ENCODE measurements around the gene OBP2A.

DNA sequence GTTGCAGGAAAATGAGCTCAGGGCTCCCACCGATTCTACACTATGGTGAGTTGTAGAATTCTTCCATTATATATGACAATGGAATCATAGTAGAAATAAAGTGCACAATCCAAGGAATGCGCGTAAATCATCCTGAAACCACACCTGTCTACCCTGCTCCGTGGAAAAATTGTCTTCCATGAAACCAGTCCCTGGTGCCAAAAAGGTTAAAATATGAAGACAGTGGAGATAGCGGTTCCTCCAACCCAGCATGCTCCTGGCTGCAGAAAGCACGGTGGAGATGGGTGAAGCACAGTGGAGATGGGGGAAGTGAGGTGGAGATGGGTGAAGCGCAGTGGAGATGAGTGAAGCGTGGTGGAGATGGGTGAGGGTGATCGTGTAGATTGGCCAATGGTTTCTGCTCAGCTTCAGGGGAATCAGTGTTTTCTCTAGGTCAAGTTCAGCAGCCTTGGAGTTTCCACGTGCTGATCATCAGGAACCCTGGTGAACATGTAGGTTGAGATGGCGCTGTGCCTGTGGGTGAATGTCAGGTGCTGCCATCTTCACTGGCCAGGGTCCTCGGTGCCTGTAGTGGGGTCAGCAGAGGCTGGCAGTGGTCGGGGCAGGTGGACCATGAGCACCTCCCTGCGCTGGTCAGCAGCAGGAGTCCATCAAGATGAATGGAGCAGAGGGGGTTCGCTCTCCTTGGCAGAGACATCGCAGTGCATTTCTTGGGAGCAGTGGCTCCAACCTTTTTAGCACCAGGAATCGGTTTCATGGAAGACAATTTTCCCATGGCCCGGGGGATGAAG is 35.9 kb downstream of the OBP2A start:
- TF ChIP-seq, protein P1, sequence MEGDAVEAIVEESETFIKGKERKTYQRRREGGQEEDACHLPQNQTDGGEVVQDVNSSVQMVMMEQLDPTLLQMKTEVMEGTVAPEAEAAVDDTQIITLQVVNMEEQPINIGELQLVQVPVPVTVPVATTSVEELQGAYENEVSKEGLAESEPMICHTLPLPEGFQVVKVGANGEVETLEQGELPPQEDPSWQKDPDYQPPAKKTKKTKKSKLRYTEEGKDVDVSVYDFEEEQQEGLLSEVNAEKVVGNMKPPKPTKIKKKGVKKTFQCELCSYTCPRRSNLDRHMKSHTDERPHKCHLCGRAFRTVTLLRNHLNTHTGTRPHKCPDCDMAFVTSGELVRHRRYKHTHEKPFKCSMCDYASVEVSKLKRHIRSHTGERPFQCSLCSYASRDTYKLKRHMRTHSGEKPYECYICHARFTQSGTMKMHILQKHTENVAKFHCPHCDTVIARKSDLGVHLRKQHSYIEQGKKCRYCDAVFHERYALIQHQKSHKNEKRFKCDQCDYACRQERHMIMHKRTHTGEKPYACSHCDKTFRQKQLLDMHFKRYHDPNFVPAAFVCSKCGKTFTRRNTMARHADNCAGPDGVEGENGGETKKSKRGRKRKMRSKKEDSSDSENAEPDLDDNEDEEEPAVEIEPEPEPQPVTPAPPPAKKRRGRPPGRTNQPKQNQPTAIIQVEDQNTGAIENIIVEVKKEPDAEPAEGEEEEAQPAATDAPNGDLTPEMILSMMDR (IDR thresholded peaks at IDR 0.05) = no peak
- TF ChIP-seq EZH2 (IDR thresholded peaks at IDR 0.05; ENCODE audit: borderline replicate concordance, insufficient read depth, low read depth, low read length, poor library complexity, severe bottlenecking) = no peak
